A549 (cell line): ENCODE results near the gene SYNGR2. TPM values are rescaled to one million over a fixed set of nuclear protein-coding genes. Genes with fewer than 3 reads are reported as not detected.
A peak's percentile ranks its signal among the peaks of the same experiment; 100 is the strongest.

Source experiments
- ATAC-seq, 2 experiments: fragments of 200-7000 bp in 1 of 2; fragments of >200 bp in 1 of 2; cut with Nextera tagmentation in 1 of 2; cut with Tn5 transposase in 1 of 2; 3 replicates each; pipeline versions ENCODE4 v1.8.0 to v1.9.1; 2018 to 2020; ENCODE audit warnings: mild to moderate bottlenecking in 1 of 2, moderate library complexity in 1 of 2
- CTCF ChIA-PET: fragments of 300-600 bp; sonication (Branson Sonifier 250); formaldehyde crosslinking; extraction: SDS; loops from one replicate; lab custom pipeline; 2021; ENCODE audit warnings: antibody characterized with exemption, inconsistent platforms; lab: Yijun Ruan, JAX
- POLR2A ChIA-PET: fragments of 350-600 bp; formaldehyde crosslinking; extraction: SDS; loops from one replicate; lab custom pipeline; 2021; ENCODE audit warnings: antibody characterized with exemption, inconsistent platforms; lab: Yijun Ruan, JAX
- DNase-seq, 2 experiments: peaks; one replicate each; pipeline versions ENCODE4 v3.0.0 to v3.0.0-alpha.2; 2011 to 2016; ENCODE audit warnings: low read depth in 1 of 2, low spot score in 1 of 2
- FAIRE-seq: peaks from 2 replicates; lab custom pipeline; 2011; peaks lifted over from hg19 to GRCh38; lab: Jason Lieb, UNC
- H3K27ac ChIP-seq, 2 experiments: fragments of >200 bp; sonication (Bioruptor Twin); formaldehyde crosslinking; 3 replicates each; pipeline ENCODE4 v1.5.1; 2016 to 2017
- H3K4me1 ChIP-seq: fragments of >200 bp; sonication (Bioruptor Twin); formaldehyde crosslinking; 3 replicates; pipeline ENCODE4 v1.6.1; 2016
- H3K4me2 ChIP-seq: fragments of >200 bp; sonication (Bioruptor Twin); formaldehyde crosslinking; 3 replicates; pipeline ENCODE4 v1.6.1; 2016
- H3K4me3 ChIP-seq: fragments of >200 bp; sonication (Bioruptor Twin); formaldehyde crosslinking; 3 replicates; pipeline ENCODE4 v1.5.1; 2016
- H3K9me3 ChIP-seq: fragments of >200 bp; sonication (Bioruptor Twin); formaldehyde crosslinking; 3 replicates; pipeline ENCODE4 v1.6.1; 2016
- BHLHE40 ChIP-seq: IDR thresholded peaks from 2 replicates; pipeline ENCODE4 v1.6.1; 2012; ENCODE audit warnings: low read depth, low read length, inconsistent platforms
- CBX8 ChIP-seq: fragments of 200-600 bp; sonication (generic); IDR thresholded peaks from 2 replicates; pipeline ENCODE4 v1.6.1; 2016
- ESRRA ChIP-seq: fragments of 150-350 bp; IDR thresholded peaks from 2 replicates; pipeline ENCODE4 v1.6.1; 2014; ENCODE audit warnings: mild to moderate bottlenecking, low read length, borderline replicate concordance
- HEYL ChIP-seq: fragments of 250-450 bp; sonication (Bioruptor Pico); IDR thresholded peaks from 2 replicates; pipeline ENCODE4 v1.8.0; 2021; ENCODE audit warnings: mild to moderate bottlenecking, moderate library complexity
- HOXB5 ChIP-seq: fragments of 250-450 bp; sonication (Bioruptor Pico); IDR thresholded peaks from 2 replicates; pipeline ENCODE4 v1.5.0; 2020; ENCODE audit warnings: mild to moderate bottlenecking, moderate library complexity
- JUNB ChIP-seq: fragments of >200 bp; sonication (Bioruptor Twin); formaldehyde crosslinking; IDR thresholded peaks from 2 replicates; pipeline ENCODE4 v1.6.1; 2016
- KDM1A ChIP-seq: fragments of 200-600 bp; sonication (generic); IDR thresholded peaks from 2 replicates; pipeline ENCODE4 v1.6.1; 2016; ENCODE audit warnings: low read depth, mild to moderate bottlenecking
- MAZ ChIP-seq: fragments of 150-350 bp; IDR thresholded peaks from 2 replicates; pipeline ENCODE4 v1.6.1; 2014; ENCODE audit warnings: antibody characterized with exemption, low read depth, low read length, borderline replicate concordance
- NFE2L2 ChIP-seq: fragments of 150-350 bp; conservative IDR thresholded peaks from 2 replicates; pipeline ENCODE4 v1.6.1; 2014; ENCODE audit warnings: low read length
- NPAS2 ChIP-seq: fragments of 250-450 bp; sonication (Bioruptor Pico); IDR thresholded peaks from 2 replicates; pipeline ENCODE4 v1.8.0; 2022; ENCODE audit warnings: mild to moderate bottlenecking, moderate library complexity, borderline replicate concordance
- NR3C1 ChIP-seq: fragments of >200 bp; sonication (Bioruptor Twin); formaldehyde crosslinking; IDR thresholded peaks from 3 replicates; pipeline ENCODE4 v1.6.1; 2017
- PHF8 ChIP-seq: fragments of 200-600 bp; sonication (generic); IDR thresholded peaks from 2 replicates; pipeline ENCODE4 v1.6.1; 2016; ENCODE audit warnings: low read depth, mild to moderate bottlenecking, antibody characterized with exemption, moderate library complexity, borderline replicate concordance
- POLR2A ChIP-seq: IDR thresholded peaks from 2 replicates; pipeline ENCODE4 v1.6.1; 2012; ENCODE audit warnings: mild to moderate bottlenecking, low read length
- RAD21 ChIP-seq, 2 experiments: fragments of >200 bp in 1 of 2; sonication (Bioruptor Twin) in 1 of 2; formaldehyde crosslinking in 1 of 2; IDR thresholded peaks in 1 of 2; conservative IDR thresholded peaks in 1 of 2; 2 replicates in 1 of 2; 3 replicates in 1 of 2; pipeline ENCODE4 v1.6.1; 2012 to 2018; ENCODE audit warnings: inconsistent platforms in 1 of 2
- RARB ChIP-seq: fragments of 250-450 bp; sonication (Bioruptor Pico); IDR thresholded peaks from 2 replicates; pipeline ENCODE4 v1.8.0; 2021; ENCODE audit warnings: mild to moderate bottlenecking, moderate library complexity
- RFX5 ChIP-seq: fragments of 450-650 bp; IDR thresholded peaks from 2 replicates; pipeline ENCODE4 v1.7.1; 2014; ENCODE audit warnings: antibody characterized with exemption, mild to moderate bottlenecking, moderate library complexity
- SMC3 ChIP-seq: fragments of >200 bp; sonication (Bioruptor Twin); formaldehyde crosslinking; IDR thresholded peaks from 3 replicates; pipeline ENCODE4 v1.6.1; 2018; ENCODE audit warnings: inconsistent platforms
- SREBF2 ChIP-seq: fragments of 450-650 bp; IDR thresholded peaks from 2 replicates; pipeline ENCODE4 v1.6.1; 2014; ENCODE audit warnings: mild to moderate bottlenecking, moderate library complexity
- WGBS: methylation state at CpG from one replicate; pipeline ENCODE4 v1.1.6; 2017; ENCODE audit errors: missing lambda C conversion rate; 5-methylcytosine and 5-hydroxymethylcytosine counted together
- polyA plus RNA-seq, 4 experiments: library from polyadenylated mRNA; depleted of rRNA in 3 of 4; stranded (reverse); fragments of >200 nt; fragmentation: RNase III in 1 of 4; extraction: RNeasy Plus Mini Kit Qiagen cat#74134 plus additional on column Dnase treatment in 1 of 4; gene quantifications; 2 replicates in 3 of 4; 3 replicates in 1 of 4; pipeline ENCODE4 v1.2.3, GENCODE V29; 2011 to 2017
- TF ChIP-seq, protein P1 (sequence below): IDR thresholded peaks from 2 replicates; pipeline ENCODE4 v1.6.1; 2012; ENCODE audit warnings: low read depth, borderline replicate concordance
- TF ChIP-seq, protein P2 (sequence below): IDR thresholded peaks from 2 replicates; pipeline ENCODE4 v1.6.1; 2012
- TF ChIP-seq, protein P3 (sequence below): fragments of 200-600 bp; sonication (generic); IDR thresholded peaks from 2 replicates; pipeline ENCODE4 v1.6.1; 2016; ENCODE audit warnings: antibody characterized with exemption, mild to moderate bottlenecking, moderate library complexity
- TF ChIP-seq, protein P4 (sequence below): fragments of >200 bp; sonication (Bioruptor Twin); formaldehyde crosslinking; IDR thresholded peaks from 3 replicates; pipeline ENCODE4 v1.5.1; 2016
- TF ChIP-seq, protein P5 (sequence below): fragments of >200 bp; sonication (Bioruptor Twin); formaldehyde crosslinking; IDR thresholded peaks from 2 replicates; pipeline ENCODE4 v1.6.1; 2016
- TF ChIP-seq, protein P6 (sequence below): fragments of 250-450 bp; sonication (Bioruptor Pico); IDR thresholded peaks from 2 replicates; pipeline ENCODE4 v1.5.0; 2020; ENCODE audit warnings: low read depth, mild to moderate bottlenecking, moderate library complexity

The SYNGR2 gene
- polyA plus RNA-seq, 2 of the 4 experiments (the other 2 are of a cell fraction) = 102 to 113 TPM

DNA sequence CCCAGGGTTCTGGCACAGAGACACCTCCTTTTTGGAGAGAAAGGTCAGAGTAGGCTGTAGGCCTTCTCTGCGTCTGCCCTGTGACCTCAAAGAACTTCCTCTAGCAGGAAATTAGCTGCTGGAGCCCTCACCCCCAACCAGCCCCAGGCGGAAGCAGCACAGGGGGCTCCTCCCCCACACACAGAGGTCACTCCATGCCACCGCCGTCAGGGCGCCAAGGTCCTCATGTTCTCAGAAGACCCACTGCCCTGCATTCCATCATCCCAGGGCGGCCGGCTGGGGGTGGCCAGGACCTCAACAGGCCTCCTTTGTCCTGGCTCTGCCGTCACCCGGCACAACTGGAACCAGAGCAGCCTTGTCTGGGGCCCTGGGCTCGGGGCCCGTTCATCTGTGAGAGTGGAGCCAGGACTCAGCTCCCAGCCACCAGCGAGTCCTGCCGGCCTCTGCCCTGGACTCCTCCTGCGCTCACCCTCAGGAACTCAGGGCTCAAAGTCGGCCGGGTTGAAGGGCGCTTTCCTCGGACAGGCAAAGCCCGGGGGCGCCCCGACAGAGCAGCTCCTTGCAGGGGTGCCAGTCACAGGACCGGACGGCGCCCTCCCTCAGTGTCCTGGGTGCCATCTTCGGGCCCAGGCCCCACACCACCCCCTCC is 41.0 kb upstream of the SYNGR2 start (continued):
- TF ChIP-seq BHLHE40 = no peak

DNA sequence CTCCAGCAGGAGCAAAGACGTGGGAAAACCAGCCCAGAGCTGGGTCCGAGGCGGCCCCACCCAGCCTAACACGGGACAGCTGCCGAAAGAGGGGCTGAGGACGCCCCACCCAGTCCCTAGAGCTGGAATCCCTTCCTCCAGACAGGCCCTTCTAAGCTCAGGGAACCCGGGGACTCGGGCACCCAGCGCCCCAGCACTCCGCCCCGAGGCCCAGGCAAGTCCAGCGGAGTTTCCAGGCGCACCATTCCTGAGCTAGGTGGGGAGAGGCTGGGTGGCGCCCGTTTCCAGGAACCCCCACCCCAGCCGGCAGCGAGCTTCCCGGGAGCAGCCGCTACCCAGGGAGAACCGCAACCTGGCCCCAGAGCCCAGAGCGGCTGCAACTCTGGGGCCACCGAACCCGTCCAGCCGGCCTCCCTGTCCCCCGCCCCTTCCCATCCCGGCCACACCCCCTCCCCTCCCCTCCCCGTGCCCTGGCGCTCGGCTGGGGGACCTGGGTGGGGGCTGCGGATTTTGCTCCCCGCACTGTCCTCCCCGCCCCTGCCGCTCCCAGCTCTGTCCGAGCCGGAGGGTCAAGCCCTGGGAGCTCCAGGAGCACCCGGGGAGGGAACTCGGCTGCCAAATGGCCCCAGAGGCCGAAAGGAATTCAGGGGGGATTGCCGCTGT is 40.4 kb upstream of the SYNGR2 start:
- Histone ChIP-seq H3K4me3 (peak overlapping the region; percentile 79), H3K27ac (peak overlapping the region; percentile 77 to 93), H3K4me1 (peaks cover 14% of the 10 kb centered on the region), H3K4me2 (peak overlapping the region; percentile 98), H3K9me3 (no peaks in the 10 kb centered on the region)
- DNase-seq (peak in 1 of 2 experiments; percentile 45), FAIRE-seq (no peak), ATAC-seq (peak; percentile 14 to 60; a peak in 5 of 6 replicates)
- TF ChIP-seq NR3C1 = no peak
- 0 out of 3 replicates have a peak, but pooled peaks have one; percentile 4 for TF ChIP-seq SMC3
- CTCF ChIA-PET = interaction anchor here (0.6 to 13.7 kb wide), 8 partner anchors 10 to 62 kb away, joined by 3 to 164 read pairs (median 6); partner anchors contain the start of gene TK1
- POLR2A ChIA-PET = interaction anchor here (0.6 to 1.7 kb wide), 5 partner anchors 9 to 253 kb away, joined by 3 to 7 read pairs (median 3); no protein-coding TSS in a partner anchor
- 14% methylated on average over 24 of the region's 39 CpGs for WGBS

DNA sequence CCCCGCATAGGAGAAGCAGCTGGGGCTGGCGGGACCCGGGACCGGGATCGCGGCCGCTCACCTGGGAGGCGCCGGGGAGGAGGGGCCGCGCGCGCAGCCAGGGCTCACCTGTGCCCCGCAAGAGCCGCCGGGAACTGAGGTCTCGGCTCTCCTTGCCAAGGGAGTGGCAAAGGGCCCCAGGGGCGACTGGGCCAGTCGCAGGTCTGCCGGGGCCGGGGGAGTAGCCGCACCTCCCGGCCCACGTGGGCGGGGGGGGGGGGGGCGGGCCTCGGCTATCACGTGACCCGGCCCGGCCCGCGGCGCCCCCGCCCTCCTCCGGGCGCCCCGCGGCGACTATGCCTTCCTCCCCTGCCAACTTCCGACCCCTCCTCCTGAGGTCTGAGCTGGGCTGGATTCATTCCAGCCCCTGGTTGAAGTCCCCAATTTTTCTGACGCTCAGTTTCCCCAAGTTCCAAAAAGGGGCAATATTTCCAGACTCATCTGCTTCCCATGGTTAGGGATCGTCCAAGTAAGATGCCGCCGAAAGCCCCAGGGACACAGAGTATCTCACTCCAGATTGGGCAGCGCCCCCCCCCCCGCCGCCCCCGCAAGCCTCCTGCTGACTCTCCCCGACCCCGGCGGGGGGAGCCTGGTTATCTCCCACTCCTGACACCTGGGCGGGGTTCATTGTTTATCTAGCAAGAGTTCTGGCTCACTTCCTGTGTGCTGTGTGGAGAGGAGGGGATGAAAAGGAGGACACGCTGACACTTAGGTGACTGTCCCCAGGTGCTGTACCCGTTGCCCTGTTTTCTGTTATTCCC is 39.6 kb upstream of the SYNGR2 start, which contains the start of gene TMC6:
TMC6 (minus strand) TSS at position 205 of the 800 bp plus-strand sequence. CDS start 1,923 bp downstream, outside the sequence.
- ATAC-seq = peak; percentile 16 to 60
- peak; percentile 56 to 74 for DNase-seq
- peak within 1 kb of the TSS; percentile 79 for H3K4me3 ChIP-seq
- H3K27ac ChIP-seq = peak within 1 kb of the TSS; percentile 77 to 93
- 1% methylated on average over 30 of the region's 54 CpGs for WGBS
- peak within 1 kb of the TSS; percentile 98 for H3K4me2 ChIP-seq
- FAIRE-seq = no peak
- H3K9me3 ChIP-seq = no peaks in the 10 kb centered on the region
- ChIA-PET CTCF (interaction anchor here (0.6 to 13.7 kb wide), 10 partner anchors 10 to 122 kb away, joined by 3 to 164 read pairs (median 6); partner anchors contain the start of gene TK1), POLR2A (interaction anchor here (0.6 to 1.7 kb wide), 4 partner anchors 8 to 252 kb away, joined by 3 to 7 read pairs (median 4); no protein-coding TSS in a partner anchor)
- H3K4me1 ChIP-seq = peaks cover 14% of the 10 kb centered on the region
- no peak for TF ChIP-seq JUNB
- no peak for TF ChIP-seq CBX8
- TF ChIP-seq, protein P1, sequence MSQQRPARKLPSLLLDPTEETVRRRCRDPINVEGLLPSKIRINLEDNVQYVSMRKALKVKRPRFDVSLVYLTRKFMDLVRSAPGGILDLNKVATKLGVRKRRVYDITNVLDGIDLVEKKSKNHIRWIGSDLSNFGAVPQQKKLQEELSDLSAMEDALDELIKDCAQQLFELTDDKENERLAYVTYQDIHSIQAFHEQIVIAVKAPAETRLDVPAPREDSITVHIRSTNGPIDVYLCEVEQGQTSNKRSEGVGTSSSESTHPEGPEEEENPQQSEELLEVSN = no peak
- TF ChIP-seq, protein P2, sequence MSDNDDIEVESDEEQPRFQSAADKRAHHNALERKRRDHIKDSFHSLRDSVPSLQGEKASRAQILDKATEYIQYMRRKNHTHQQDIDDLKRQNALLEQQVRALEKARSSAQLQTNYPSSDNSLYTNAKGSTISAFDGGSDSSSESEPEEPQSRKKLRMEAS = peak; percentile 45; the same call in 1 of the 2 replicates
- no peak for TF ChIP-seq NFE2L2
- TF ChIP-seq KDM1A = no peak; the same call in 1 of the 2 replicates
- TF ChIP-seq RAD21 (conservative IDR thresholded peaks at IDR 0.05 in 1 of 2, IDR thresholded peaks at IDR 0.05 in 1 of 2) = no peak
- no peak for TF ChIP-seq HEYL
- TF ChIP-seq, protein P3, sequence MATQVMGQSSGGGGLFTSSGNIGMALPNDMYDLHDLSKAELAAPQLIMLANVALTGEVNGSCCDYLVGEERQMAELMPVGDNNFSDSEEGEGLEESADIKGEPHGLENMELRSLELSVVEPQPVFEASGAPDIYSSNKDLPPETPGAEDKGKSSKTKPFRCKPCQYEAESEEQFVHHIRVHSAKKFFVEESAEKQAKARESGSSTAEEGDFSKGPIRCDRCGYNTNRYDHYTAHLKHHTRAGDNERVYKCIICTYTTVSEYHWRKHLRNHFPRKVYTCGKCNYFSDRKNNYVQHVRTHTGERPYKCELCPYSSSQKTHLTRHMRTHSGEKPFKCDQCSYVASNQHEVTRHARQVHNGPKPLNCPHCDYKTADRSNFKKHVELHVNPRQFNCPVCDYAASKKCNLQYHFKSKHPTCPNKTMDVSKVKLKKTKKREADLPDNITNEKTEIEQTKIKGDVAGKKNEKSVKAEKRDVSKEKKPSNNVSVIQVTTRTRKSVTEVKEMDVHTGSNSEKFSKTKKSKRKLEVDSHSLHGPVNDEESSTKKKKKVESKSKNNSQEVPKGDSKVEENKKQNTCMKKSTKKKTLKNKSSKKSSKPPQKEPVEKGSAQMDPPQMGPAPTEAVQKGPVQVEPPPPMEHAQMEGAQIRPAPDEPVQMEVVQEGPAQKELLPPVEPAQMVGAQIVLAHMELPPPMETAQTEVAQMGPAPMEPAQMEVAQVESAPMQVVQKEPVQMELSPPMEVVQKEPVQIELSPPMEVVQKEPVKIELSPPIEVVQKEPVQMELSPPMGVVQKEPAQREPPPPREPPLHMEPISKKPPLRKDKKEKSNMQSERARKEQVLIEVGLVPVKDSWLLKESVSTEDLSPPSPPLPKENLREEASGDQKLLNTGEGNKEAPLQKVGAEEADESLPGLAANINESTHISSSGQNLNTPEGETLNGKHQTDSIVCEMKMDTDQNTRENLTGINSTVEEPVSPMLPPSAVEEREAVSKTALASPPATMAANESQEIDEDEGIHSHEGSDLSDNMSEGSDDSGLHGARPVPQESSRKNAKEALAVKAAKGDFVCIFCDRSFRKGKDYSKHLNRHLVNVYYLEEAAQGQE = no peak
- TF ChIP-seq MAZ = no peak
- TF ChIP-seq SREBF2 = no peak
- no peak for TF ChIP-seq NPAS2 (CRISPR knock-in tag)
- TF ChIP-seq ESRRA = no peak
- TF ChIP-seq, protein P4, sequence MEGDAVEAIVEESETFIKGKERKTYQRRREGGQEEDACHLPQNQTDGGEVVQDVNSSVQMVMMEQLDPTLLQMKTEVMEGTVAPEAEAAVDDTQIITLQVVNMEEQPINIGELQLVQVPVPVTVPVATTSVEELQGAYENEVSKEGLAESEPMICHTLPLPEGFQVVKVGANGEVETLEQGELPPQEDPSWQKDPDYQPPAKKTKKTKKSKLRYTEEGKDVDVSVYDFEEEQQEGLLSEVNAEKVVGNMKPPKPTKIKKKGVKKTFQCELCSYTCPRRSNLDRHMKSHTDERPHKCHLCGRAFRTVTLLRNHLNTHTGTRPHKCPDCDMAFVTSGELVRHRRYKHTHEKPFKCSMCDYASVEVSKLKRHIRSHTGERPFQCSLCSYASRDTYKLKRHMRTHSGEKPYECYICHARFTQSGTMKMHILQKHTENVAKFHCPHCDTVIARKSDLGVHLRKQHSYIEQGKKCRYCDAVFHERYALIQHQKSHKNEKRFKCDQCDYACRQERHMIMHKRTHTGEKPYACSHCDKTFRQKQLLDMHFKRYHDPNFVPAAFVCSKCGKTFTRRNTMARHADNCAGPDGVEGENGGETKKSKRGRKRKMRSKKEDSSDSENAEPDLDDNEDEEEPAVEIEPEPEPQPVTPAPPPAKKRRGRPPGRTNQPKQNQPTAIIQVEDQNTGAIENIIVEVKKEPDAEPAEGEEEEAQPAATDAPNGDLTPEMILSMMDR = no peak
- TF ChIP-seq, protein P5, sequence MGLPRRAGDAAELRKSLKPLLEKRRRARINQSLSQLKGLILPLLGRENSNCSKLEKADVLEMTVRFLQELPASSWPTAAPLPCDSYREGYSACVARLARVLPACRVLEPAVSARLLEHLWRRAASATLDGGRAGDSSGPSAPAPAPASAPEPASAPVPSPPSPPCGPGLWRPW = no peak
- no peak for TF ChIP-seq RFX5
- TF ChIP-seq HOXB5 = no peak
- TF ChIP-seq, protein P6, sequence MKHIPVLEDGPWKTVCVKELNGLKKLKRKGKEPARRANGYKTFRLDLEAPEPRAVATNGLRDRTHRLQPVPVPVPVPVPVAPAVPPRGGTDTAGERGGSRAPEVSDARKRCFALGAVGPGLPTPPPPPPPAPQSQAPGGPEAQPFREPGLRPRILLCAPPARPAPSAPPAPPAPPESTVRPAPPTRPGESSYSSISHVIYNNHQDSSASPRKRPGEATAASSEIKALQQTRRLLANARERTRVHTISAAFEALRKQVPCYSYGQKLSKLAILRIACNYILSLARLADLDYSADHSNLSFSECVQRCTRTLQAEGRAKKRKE = no peak
- no peak for TF ChIP-seq RARB (CRISPR knock-in tag)
- no peak; the same call in 1 of the 2 replicates for TF ChIP-seq PHF8
- peak; percentile 38; the same call in 1 of the 2 replicates for TF ChIP-seq POLR2A
